ENCODE measurements around the gene CDO1. TPM values are rescaled to one million over a fixed set of nuclear protein-coding genes. Genes with fewer than 3 reads are reported as not detected.

Gene CDO1
- total RNA-seq, 1 experiment from 2014 or later = not detected

GRCh38 chr5:115806986-115807653 is 9.3 kb downstream of the CDO1 start:
- Mint-ChIP-seq H3K9me3 (ENCODE audit: unreplicated experiment) (peaks cover 12% of the 10 kb centered on the region), H3K27ac (ENCODE audit: unreplicated experiment) (peak overlapping the region; percentile 72), H3K36me3 (ENCODE audit: insufficient read depth, unreplicated experiment) (no peaks in the 10 kb centered on the region), H3K27me3 (ENCODE audit: insufficient read depth, unreplicated experiment) (no peaks in the 10 kb centered on the region), H3K4me3 (ENCODE audit: unreplicated experiment) (peak overlapping the region; percentile 23), H3K4me1 (ENCODE audit: low read depth, unreplicated experiment) (peaks cover 15% of the 10 kb centered on the region)
- ChIA-PET POLR2A (interaction anchor here (0.8 kb wide), 1 partner anchor 264 kb away, joined by 3 read pairs; no protein-coding TSS in a partner anchor), CTCF (no interaction called here)
- no peak overlapping the region for H3K4me3 ChIP-seq (ENCODE audit: low read depth, low read length)
- peaks cover 28% of the 10 kb centered on the region for H3K4me1 ChIP-seq
- no peaks in the 10 kb centered on the region for H3K27me3 ChIP-seq (replicated peaks; ENCODE audit: control insufficient read depth, insufficient read depth, low read length)
- H3K36me3 ChIP-seq (ENCODE audit: control insufficient read depth, insufficient read depth, low read length) = no peaks in the 10 kb centered on the region
- H3K9me3 ChIP-seq = no peaks in the 10 kb centered on the region
- intact Hi-C loops (cut with micrococcal nuclease; ENCODE audit: unreplicated experiment) = loop anchor here (2.0 kb wide), 1 partner anchor 20 kb away; no protein-coding TSS in a partner anchor
- TF ChIP-seq CTCF (IDR thresholded peaks at IDR 0.05; ENCODE audit: insufficient read depth in 1 of 2, low read depth in 1 of 2, low read length in 1 of 2, severe bottlenecking in 1 of 2, unreplicated experiment in 1 of 2) = no peak
- peak in 1 of 2 experiments; percentile 34 for DNase-seq
- BruUV-seq (replicated peaks) = no TSS peak

- Mint-ChIP-seq H3K4me1 (ENCODE audit: low read depth, unreplicated experiment) (peaks cover 8% of the 10 kb centered on the region), H3K9me3 (ENCODE audit: unreplicated experiment) (peaks cover under 1% of the 10 kb centered on the region), H3K27ac (ENCODE audit: unreplicated experiment) (no peak overlapping the region), H3K4me3 (ENCODE audit: unreplicated experiment) (no peak overlapping the region), H3K36me3 (ENCODE audit: insufficient read depth, unreplicated experiment) (no peaks in the 10 kb centered on the region), H3K27me3 (ENCODE audit: insufficient read depth, unreplicated experiment) (no peaks in the 10 kb centered on the region)
- BruUV-seq (replicated peaks) = no TSS peak
- ChIA-PET CTCF (no interaction called here), POLR2A (no interaction called here)
- H3K4me1 ChIP-seq = peaks cover 21% of the 10 kb centered on the region
- H3K36me3 ChIP-seq (ENCODE audit: control insufficient read depth, insufficient read depth, low read length) = no peaks in the 10 kb centered on the region
- no peak for TF ChIP-seq CTCF (IDR thresholded peaks at IDR 0.05; ENCODE audit: insufficient read depth in 1 of 2, low read depth in 1 of 2, low read length in 1 of 2, severe bottlenecking in 1 of 2, unreplicated experiment in 1 of 2)
- intact Hi-C loops (cut with micrococcal nuclease; ENCODE audit: unreplicated experiment) = no loop called here
- no peak overlapping the region for H3K4me3 ChIP-seq (ENCODE audit: low read depth, low read length)
- H3K27me3 ChIP-seq (replicated peaks; ENCODE audit: control insufficient read depth, insufficient read depth, low read length) = no peaks in the 10 kb centered on the region
- no peak for DNase-seq
- no peaks in the 10 kb centered on the region for H3K9me3 ChIP-seq
These were observed 14.5 kb downstream of the CDO1 start for GRCh38 chr5:115801984-115802383.

- Mint-ChIP-seq H3K4me3 (ENCODE audit: unreplicated experiment) (no peak overlapping the region), H3K9me3 (ENCODE audit: unreplicated experiment) (no peaks in the 10 kb centered on the region), H3K27ac (ENCODE audit: unreplicated experiment) (no peak overlapping the region), H3K4me1 (ENCODE audit: low read depth, unreplicated experiment) (peaks cover under 1% of the 10 kb centered on the region), H3K27me3 (ENCODE audit: insufficient read depth, unreplicated experiment) (no peaks in the 10 kb centered on the region), H3K36me3 (ENCODE audit: insufficient read depth, unreplicated experiment) (no peaks in the 10 kb centered on the region)
- no peaks in the 10 kb centered on the region for H3K27me3 ChIP-seq (replicated peaks; ENCODE audit: control insufficient read depth, insufficient read depth, low read length)
- H3K36me3 ChIP-seq (ENCODE audit: control insufficient read depth, insufficient read depth, low read length) = no peaks in the 10 kb centered on the region
- peaks cover 12% of the 10 kb centered on the region for H3K4me1 ChIP-seq
- H3K9me3 ChIP-seq = no peaks in the 10 kb centered on the region
- ChIA-PET POLR2A (no interaction called here), CTCF (no interaction called here)
- no TSS peak for BruUV-seq (replicated peaks)
- TF ChIP-seq CTCF (IDR thresholded peaks at IDR 0.05; ENCODE audit: insufficient read depth in 1 of 2, low read depth in 1 of 2, low read length in 1 of 2, severe bottlenecking in 1 of 2, unreplicated experiment in 1 of 2) = no peak
- DNase-seq = no peak
- H3K4me3 ChIP-seq (ENCODE audit: low read depth, low read length) = no peak overlapping the region
- intact Hi-C loops (cut with micrococcal nuclease; ENCODE audit: unreplicated experiment) = no loop called here
These were observed 15.3 kb downstream of the CDO1 start for GRCh38 chr5:115801152-115801551.

All from Caco-2 (cell line).